NK-92 treated with Interleukin-12 subunit alpha and Interleukin-12 subunit beta, amount 100 ng/mL, for 24 hours (cell line): ENCODE results near the gene PADI6.

Source experiments
- DNase-seq: peaks from one replicate; lab custom pipeline; 2025; lab: John Stamatoyannopoulos, UW

PADI6 gene

DNA sequence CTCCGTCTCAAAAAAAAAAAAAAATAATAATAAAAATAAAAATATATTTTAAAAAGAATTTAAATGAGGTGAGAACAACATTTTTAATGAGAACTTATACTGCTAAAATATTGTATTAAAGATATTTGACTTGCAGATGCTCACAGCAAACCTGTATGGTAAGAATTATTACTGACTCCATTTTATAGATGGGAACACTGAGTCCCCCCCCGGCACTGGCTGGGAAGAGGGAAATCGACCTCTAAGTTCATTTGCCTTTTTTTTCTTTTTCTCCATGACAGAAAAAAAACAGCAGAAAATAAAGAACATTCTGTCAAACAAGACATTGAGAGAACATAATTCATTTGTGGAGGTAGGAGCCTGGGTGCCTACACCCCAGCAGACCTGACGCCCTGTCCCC lies 13.4 kb upstream of the PADI6 start:
- no peak for DNase-seq

- DNase-seq = no peak
Measured at GRCh38 chr1:17359031-17359430, 13.0 kb upstream of the PADI6 start.

- DNase-seq = no peak
Measured at GRCh38 chr1:17359808-17360207, 12.2 kb upstream of the PADI6 start.

DNA sequence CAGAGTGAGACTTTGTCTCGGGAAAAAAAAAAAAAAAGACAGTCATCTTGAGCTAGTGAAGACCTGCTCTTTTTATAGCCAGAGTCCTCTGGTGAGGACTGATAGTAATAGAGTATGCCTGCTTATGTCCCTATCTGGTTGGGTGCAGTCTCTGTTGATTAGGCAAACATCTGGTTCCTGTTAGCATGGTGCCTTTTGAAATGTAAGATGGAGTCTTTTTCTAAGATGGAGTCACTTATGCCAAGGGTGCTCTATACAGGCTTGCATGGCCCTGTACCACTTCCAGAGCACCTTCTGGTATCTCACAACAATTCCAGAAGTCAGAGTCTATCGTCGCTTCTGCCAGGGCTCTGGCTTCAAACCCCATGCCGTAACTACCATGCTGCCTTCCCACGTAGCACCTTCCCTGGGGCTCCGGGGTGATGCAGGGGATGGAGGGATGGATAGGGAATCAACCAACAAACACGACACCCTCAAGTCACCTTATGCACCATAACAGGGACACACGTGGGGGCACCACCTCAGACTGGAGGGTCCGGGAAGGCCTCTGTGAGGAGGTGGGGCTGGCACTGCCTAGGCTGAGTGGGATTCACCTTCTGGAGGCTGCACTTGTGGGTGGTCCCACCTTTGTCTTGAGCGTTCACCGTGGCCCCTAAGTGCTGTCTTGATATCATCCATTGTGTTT lies 11.6 kb upstream of the PADI6 start:
- DNase-seq = no peak

GRCh38 chr1:17361687-17362086 lies 10.3 kb upstream of the PADI6 start:
- DNase-seq = no peak

DNA sequence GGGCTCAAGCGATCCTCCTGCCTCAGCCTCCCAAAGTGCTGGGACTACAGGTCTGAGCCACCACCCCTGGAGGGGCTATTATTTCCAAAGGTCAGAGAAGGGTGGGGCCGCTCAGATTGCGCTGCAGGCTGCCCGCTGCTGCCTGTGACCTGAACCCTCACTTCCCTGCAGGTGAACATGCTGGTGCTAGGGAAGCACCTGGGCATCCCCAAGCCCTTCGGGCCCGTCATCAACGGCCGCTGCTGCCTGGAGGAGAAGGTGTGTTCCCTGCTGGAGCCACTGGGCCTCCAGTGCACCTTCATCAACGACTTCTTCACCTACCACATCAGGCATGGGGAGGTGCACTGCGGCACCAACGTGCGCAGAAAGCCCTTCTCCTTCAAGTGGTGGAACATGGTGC lies 8.6 kb upstream of the PADI6 start:
- no peak for DNase-seq

- no peak for DNase-seq
Measured at GRCh38 chr1:17363771-17364170, 8.2 kb upstream of the PADI6 start.

- no peak for DNase-seq
Measured at GRCh38 chr1:17365293-17365692, 6.7 kb upstream of the PADI6 start.

DNA sequence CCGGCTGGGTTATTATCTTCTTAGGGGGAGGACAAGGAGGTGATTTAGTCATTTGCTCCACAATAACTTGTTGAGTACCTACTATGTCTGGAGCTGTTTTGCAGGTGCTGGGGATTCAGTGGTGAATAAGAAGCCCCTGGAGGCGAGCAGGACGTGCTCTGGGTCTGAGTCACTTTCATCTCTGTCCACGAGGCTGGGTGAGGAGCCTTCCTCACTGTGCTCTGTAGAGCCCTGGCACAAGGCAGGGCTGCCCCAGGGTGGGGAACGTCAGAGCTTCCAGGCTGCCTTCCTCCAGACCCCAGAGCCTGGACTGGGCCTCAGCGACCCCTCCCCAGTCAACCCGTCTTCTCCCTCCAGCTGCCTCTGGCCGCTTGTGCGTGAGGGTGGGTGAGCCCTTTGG lies 2.5 kb upstream of the PADI6 start:
- no peak for DNase-seq

DNA sequence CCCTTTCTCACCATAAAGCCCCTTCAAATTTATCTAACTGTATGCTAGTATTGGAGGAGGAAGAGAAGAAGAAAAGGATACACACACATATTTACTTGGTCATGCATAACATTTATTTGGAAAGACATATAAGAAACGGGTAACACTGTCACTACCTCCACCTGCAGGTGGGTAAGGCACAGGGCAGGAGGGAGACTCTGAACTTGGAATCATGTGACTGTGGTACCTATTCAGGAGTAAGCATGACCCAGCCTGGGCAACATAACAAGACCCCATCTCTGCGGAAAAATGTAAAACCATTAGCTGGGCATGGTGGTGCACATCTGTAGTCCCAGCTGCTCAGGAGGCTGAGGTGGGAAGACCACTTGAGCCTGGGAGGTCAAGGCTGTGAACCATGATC lies 1.4 kb upstream of the PADI6 start:
- no peak for DNase-seq

DNA sequence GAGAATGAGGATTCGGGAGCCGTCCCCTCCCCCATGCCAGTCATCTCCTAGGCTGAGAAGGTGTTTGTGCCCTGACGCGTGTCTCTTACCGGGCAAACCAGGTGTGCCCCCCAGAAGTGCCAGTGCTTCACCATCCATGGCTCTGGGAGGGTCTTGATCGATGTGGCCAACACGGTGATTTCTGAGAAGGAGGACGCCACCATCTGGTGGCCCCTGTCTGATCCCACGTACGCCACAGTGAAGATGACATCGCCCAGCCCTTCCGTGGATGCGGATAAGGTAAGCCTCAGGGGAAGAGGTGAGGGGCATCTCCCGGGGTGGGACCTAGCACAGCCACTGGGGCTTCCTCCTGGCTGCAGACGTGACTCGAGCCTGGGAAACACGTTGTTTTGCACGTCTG lies 959 bp downstream of the PADI6 start:
- no peak for DNase-seq

GRCh38 chr1:17375651-17376050 lies 3.7 kb downstream of the PADI6 start:
- no peak for DNase-seq

- DNase-seq = no peak
Measured at GRCh38 chr1:17377325-17377953, 5.4 kb downstream of the PADI6 start.

GRCh38 chr1:17381161-17381560 lies 9.2 kb downstream of the PADI6 start:
- no peak for DNase-seq

- no peak for DNase-seq
Measured at GRCh38 chr1:17392199-17392740, 20.3 kb downstream of the PADI6 start.

DNA sequence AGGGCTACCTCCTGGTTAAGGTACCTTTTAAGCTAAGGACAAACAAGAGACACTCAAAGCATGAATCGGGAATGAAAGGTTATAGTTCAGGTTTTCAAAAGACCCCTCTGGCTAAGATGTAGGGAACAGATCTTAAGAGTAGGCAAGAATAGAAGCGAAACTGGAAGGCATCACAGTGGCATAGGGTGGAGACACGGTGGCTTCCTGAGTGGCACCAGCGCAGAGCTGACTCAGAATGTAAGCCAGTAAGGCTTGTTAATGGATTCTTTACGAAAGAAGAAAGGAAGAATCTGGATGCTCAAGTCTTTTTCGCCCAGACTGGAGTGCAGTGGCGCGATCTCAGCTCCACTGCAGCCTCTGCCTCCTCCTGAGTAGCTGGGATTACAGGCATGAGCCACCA lies 21.2 kb downstream of the PADI6 start:
- no peak for DNase-seq

DNA sequence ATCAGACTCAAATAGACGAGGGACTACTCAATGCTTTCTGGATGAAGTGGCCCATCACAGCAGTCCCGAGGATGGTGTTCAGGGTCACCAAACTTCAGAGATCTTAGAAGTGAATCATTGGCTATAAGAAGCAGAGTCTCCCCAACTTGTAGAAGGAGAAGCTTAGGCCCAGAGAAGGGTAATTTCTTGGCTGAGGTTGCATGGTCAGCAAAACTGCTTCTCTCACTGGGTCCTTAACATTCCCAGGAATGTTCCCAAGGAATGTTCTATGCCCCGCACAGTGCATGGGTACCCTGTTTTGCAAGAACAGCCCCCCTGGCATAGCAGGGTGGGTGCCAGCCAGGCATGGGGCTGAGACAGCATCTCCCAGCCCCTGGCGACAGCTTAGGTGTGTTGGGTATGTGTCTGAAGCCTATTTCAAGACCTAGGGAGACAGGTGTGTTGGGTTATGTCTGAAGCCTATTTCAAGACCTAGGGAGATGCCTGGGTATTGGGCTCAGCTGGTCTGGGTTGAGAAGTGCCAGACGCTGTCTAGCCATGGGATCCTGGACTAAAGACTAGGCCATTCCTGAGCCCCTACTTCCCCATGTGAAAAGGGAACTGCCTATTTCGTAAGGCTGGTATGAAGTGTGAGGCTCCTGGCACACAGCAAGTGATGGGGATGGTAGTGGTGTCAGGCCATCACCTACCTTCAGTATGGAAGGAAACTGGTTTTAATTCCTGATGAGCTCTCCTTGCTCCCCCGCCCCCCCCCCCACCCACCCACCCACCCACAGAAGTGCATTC lies 26.1 kb downstream of the PADI6 start:
- DNase-seq = no peak

- DNase-seq = no peak
Measured at GRCh38 chr1:17400725-17401341, 28.8 kb downstream of the PADI6 start.

DNA sequence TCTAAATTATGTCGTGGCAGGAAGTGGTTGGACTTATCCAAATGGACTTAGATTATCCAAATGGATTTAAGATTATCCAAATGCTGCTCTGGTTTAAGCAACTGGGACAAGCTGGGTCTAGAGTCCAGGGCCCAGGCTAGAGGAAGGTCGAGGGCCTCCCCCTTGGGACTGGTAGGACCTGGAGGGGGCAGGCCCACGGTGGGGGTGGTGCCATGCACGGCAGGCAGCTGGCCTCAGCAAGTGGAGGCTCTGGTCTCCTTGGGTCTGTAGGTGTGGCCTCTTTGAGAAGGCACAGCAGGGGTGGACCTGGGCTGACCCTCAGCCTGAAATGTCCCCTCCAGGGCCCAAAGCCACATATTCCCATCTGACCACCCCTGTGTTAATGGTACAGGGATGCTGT lies 29.8 kb downstream of the PADI6 start:
- DNase-seq = no peak

DNA sequence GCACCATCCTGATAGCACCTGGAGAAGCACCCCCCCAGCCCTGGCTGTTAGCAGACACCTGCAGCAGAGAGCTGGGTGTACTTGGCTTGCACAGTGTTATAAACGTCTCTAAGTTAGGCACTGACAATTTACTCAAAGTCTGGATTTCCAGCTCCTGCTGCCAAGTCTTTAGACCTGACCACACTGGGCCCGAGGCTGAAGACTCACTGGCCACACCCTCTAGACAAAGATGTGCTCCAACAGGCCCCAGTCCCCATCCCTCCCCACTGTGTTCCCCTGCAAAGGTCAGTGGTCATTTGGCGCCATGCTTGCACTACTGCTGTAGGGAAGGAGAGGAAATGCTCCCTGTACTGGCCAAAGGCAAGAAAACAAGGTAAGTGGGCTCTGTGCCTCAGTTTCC lies 31.1 kb downstream of the PADI6 start:
- no peak for DNase-seq

DNA sequence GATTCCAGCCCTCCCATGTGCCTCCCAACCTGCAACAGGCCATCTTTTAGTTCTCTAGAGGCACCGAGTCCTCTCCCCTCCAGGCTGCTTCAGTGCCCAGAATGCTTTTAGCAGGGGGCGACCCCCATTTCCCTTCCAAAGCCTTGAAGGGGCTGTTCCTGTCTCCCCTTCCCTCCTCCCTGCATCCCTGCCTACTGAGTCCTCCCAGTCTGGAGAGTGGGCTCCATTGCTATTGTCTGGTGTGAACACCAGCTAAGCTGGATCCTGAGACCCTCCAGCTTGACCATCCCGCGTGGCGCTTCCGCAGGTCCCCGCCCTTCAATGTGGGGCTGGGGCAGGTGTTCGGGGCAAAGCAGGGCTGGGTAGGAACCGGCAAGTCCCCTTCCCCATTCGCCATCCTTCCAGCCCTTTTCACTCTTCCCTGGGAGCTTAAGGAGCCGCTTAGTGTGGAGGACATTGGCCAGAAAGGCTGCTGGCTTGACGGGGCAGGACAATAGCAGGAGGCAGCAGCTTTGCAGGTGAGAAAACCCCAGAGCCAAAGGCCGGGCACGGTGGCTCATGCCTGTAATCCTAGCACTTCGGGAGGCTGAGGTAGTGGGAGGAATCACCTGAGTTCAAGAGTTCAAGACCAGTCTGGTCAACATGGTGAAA lies 32.2 kb downstream of the PADI6 start:
- DNase-seq = no peak

DNA sequence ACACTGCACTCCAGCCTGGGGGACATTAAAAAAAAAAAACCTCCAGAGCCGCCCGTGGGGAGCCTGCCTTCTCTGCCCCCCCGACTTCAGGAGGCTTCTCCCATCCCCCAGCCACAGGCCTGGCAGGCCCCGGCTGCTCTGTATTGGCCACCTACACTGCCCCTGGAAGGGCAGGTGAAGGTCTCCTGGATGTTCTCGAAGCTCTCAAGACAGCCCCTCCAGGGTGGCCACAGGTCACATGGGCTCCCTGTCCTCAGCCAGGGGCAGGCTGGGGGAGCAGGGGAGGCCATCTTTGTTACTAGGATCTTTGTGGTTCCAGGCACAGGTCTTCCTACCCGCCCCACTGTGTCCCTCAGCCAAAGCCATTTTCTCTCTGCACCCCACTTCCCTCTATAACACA lies 32.8 kb downstream of the PADI6 start:
- DNase-seq = no peak
